Esophagus squamous epithelium (tissue), 4 donors: ENCODE data around the gene SYTL2.

Source experiments
- POLR2A ChIP-seq, 4 donors: fragments of 450-650 bp; IDR thresholded peaks; one replicate each; pipeline ENCODE4 v1.6.1; 2017; ENCODE audit warnings: antibody characterized with exemption in 4 of 4, mild to moderate bottlenecking in 4 of 4, moderate library complexity in 3 of 4
- TF ChIP-seq, protein P1 (sequence below), 6 experiments: fragments of 450-650 bp in 4 of 6; fragments of 200-600 bp in 2 of 6; sonication (generic) in 2 of 6; IDR thresholded peaks; one replicate each; pipeline ENCODE4 v1.5.1; 2016 to 2019; ENCODE audit warnings: antibody characterized with exemption in 6 of 6, mild to moderate bottlenecking in 4 of 6, moderate library complexity in 4 of 6

DNA sequence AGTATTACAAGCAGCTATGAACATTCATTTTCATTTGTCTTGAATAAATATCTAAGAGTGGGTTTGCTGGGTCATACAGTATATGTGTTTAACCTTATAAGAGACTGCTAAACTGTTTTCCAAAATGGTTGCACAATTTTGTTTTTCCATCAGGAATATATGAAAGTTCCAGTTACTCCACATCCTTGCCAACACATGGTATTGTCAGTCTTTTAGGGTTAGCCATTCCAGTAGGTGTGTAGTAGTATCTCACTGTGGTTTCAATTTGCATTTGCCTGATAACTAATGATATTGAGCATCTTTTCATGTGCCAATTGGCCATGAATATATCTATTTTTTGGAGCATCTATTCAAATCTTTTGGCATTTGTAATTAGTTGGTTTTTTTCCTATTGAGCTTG lies 36.5 kb upstream of the SYTL2 start:
- TF ChIP-seq, protein P1, sequence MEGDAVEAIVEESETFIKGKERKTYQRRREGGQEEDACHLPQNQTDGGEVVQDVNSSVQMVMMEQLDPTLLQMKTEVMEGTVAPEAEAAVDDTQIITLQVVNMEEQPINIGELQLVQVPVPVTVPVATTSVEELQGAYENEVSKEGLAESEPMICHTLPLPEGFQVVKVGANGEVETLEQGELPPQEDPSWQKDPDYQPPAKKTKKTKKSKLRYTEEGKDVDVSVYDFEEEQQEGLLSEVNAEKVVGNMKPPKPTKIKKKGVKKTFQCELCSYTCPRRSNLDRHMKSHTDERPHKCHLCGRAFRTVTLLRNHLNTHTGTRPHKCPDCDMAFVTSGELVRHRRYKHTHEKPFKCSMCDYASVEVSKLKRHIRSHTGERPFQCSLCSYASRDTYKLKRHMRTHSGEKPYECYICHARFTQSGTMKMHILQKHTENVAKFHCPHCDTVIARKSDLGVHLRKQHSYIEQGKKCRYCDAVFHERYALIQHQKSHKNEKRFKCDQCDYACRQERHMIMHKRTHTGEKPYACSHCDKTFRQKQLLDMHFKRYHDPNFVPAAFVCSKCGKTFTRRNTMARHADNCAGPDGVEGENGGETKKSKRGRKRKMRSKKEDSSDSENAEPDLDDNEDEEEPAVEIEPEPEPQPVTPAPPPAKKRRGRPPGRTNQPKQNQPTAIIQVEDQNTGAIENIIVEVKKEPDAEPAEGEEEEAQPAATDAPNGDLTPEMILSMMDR (IDR thresholded peaks at IDR 0.05) = no peak
- no peak for TF ChIP-seq POLR2A (IDR thresholded peaks at IDR 0.05)
